NCI-H446 treated with DMSO at 0.1 percent for 48 hours (cell line): ENCODE data around the gene NTS.

Experiments used
- DNase-seq: peaks from one replicate; lab custom pipeline; 2025; lab: John Stamatoyannopoulos, UW

The NTS gene, protein sequence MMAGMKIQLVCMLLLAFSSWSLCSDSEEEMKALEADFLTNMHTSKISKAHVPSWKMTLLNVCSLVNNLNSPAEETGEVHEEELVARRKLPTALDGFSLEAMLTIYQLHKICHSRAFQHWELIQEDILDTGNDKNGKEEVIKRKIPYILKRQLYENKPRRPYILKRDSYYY

DNA sequence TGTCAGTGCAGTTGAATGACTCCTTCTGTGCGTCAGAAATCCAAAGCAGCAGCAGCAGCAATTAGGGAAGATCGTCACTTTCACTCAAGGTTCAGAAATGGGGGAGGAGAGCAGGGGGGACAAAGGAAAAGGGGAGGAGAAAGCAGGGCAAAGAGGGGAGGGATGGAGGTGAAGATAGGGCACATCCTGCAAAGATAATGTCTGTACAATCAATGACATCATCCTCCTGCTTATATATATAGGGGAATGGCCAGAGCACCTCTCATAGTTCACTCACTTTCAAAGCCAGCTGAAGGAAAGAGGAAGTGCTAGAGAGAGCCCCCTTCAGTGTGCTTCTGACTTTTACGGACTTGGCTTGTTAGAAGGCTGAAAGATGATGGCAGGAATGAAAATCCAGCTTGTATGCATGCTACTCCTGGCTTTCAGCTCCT lies at the start of gene NTS:
TSS of gene NTS (plus strand) at position 265 of the 431 bp plus-strand sequence. CDS start at position 374, 109 bp downstream.
- peak; percentile 91 for DNase-seq

- no peak for DNase-seq
Measured at GRCh38 chr12:85825746-85826145, 48.3 kb upstream of the NTS start.

DNA sequence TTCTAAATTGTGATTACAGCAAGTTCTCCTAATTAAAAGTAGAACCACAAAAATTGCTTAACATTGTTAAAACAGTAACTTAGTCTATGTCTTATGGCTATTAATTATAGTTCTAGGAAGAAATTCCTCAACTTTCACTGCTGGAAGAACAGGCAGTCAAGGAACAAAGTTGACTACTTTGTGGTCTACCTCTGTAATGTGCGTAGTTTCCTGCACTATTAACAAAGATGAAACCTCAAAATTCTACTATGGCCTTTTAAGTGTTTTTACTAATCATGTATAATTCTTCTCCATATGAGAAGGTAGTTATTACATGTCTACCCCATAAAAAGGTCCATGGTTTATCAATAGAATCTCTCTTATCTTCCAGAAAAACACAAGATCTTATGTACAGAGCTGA lies 45.5 kb upstream of the NTS start:
- no peak for DNase-seq

DNA sequence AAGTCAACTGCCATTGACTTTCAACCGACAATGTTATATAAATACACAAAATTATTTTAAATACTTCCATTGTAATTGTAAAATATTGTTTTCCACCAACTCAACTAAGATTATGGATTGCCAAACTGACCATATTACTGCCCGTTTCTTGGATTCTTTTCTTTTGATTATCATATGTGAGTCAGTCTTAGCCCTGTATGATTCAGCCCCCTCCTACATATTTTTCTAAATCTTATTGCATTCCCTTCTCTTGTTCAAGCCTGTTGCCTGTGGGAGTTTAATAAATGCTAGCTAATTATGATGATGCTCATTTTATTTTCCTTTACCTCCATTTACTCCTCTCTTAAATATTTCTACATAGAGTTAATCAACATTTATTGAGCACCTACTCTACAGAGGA lies 44.7 kb upstream of the NTS start:
- DNase-seq = no peak

DNA sequence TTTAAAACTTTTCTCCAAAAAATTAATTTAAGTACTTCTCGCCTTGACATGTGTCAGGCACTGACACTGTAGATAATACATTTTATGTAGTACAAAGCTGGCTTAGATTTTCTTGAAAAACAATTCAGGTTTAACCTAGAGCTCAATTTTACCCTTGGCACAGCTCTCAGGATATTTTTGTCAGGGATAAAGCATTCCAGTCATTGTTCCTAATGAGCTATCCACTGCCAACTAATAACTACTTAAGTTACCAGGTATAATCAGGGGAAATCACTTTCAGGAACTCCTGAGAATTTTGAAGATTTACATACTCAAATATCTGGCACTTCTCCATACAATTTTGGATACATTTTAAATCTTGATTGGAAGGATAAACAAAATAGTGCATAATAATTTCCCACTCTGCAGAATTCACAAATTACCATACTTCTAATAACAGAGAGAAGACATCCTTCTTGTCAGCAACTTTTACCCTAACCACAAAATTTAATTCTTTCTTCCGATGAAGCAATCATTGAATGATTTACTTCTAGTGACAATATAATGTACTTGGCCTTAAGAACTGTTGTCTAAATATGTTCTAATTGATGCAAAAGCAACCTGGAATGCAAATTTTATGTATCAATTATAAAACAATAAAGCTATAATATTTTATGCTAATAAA lies 42.6 kb upstream of the NTS start:
- no peak for DNase-seq

DNA sequence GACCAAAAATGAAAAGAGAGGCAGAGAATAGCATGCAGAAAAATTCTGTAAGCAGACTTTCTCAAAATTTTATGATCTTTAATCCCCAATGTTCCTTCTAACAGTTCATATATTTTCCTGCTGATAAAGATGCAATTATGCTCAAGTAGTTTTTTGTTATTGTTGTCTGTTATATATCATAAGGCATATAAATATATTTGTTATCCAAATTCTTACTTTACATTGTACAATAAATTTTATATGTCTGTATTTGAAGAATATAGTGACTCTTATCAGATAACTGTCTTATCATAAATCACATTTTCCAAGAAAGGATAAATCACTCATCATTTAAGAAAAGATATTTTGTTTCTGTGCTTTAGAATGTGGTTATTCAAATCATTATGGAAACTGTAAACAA lies 40.5 kb upstream of the NTS start:
- no peak for DNase-seq

- no peak for DNase-seq
Measured at GRCh38 chr12:85834378-85834777, 39.7 kb upstream of the NTS start.

GRCh38 chr12:85835426-85836196 lies 38.5 kb upstream of the NTS start:
- no peak for DNase-seq

- DNase-seq = no peak
Measured at GRCh38 chr12:85836197-85837090, 37.7 kb upstream of the NTS start, which contains the start of gene RASSF9. TSS of gene RASSF9 (minus strand) at chr12:85836409. CDS start at chr12:85836201, 208 bp downstream.

DNA sequence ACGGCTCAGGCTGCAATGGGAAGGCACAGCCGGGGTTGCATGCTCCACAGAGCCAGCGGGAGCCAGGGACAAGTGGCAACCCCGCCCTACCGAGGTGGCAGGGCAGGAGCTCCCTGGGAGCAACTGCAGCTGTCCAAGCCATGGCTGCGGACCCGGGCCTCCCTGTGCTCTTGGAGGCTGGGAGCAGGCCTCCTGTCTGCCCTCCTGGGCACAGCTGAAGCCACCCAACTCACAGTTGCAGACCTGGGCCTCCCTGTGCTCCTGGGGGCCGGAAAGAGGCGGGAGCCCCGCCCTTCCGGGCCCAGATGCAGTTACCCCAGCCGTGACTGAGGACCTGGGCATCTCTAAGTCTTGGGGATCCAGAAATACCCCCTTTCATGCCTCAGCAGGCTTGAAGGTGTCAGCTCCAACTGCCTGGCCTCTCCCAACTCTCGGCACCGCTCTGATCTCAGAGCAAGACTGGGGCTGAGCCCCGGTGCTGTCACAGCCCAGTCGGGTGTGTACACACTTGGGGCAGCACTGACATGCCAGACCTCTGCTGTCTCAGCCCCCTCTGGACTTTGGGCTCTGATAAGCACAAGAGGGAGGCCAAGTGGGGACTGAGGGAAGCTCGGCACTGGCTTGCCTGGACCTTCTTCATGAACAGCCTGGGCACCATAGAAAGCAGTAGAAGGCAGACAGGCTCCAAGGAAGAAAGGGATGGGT lies 30.3 kb upstream of the NTS start:
- no peak for DNase-seq

- DNase-seq = no peak
Measured at GRCh38 chr12:85849344-85849743, 24.8 kb upstream of the NTS start.

DNA sequence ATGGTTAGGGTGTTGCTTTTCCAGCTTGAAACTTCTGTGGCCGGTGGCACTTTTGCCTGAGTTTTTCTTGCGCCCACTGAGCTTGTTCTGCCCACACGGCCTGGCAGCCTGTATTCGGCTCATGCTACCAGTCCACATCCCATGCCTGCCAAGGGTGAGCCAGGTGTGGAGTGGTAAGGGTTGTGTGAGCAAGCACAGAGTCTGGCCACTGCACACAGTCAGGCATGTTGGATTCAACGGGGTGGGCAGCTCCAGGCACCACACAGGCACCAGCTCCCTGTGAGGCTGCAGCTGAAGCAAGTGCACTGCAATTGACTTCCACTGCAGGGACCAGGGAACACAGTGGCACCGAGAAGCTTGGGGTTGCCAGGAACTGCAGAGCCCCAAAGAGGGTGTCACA lies 18.8 kb upstream of the NTS start:
- no peak for DNase-seq

DNA sequence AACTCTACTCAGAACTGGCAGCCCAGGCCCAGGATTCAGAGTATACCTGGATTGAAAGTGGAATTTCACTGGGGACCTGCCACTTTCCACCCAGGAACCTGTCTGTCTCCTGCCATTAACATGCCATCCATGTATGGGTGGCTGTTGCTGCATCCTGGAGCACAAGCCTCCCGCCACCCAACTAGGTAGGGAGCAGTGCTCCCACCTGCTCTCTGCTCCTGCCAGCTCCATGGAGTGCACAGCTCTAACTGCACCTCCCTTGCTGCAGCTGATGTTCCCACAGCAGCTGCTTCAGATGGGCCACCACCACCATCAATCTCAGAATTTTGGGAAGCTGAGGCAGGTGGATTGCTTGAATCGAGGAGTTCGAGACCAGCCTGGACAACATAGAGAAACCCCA lies 17.1 kb upstream of the NTS start:
- DNase-seq = no peak

DNA sequence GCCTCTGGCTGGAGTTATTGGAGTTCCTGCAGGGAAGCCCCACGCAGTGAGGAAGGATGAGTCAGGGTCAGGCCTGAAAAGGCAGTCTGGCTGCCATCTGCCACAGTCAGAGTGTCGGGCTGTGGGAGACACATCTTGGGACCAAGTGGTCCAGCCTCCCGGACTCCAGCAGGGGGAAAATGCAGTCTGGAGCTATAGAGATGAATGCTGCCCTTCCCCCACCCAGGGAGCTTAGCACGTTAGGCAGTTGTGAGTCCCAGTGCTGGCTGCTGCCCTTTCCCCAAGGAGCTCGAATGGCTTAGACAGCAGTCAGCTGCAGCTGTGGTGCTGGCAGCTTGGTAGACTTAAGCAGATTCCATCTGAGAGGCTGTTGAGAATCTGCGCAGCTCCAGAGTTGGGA lies 8.2 kb upstream of the NTS start:
- DNase-seq = peak; percentile 87

DNA sequence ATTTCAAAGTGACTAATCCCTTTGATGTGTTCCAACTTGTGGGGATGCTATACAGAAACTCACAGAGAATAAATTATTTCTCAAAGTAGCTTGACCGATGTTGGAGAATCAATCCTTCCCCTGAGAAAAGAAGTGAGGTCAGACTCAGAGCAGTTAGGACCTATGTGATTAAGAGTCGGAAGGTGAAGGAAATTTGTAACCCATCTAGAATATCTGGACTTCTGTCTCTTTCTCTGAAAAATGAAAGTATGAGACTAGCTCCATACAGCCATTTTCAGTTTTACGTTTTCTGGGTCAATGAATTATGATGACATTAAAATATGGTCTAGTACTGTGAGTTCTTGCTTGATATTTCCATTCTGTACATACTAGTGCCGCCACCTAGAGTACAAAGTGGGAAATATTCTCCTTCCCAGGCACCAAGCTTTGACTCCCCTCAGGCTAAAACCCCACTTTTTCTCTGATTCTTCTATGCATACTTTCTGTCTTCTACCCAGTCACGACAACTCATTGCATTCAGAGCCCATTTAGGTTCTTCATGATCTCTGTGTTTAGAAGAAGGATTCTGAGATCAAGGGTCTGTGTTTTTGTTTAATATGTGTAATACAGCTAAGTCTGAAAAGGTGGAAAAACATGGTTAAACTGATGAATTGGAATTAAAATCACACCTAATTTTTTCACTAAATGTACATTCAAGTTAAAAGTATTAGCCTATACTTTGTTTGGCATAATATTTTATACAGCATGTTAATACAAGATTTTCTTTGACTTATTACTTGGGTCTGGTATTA lies 6.9 kb upstream of the NTS start:
- peak; percentile 81 for DNase-seq

DNA sequence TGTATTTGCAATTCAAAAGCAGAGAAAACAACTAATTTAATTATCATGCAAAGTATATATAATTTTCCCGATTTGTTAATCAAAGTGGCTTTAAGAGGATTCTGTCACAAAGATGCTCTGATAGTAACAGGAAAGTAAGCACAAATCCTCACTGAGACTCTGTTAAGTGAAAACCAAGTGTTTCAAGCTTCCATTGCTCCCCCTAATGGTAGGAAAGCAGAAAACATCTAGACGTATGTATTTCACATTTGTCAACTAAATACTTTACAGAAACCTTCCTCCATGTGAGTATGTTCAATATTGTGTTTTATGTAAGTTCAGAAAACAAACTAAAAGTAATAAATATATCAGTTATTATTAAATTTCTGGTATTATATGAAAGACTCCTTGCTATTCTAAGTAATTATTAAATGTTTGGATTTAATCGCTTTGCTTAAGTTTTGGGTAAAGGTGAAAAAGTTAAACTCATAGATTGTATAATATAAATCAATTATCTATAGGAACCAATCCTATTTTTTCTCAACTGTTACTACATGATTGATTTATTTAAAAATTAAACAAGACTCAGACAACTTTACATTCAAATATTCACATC lies 1.5 kb upstream of the NTS start:
- DNase-seq = peak; percentile 86

GRCh38 chr12:85877459-85877858 lies 3.4 kb downstream of the NTS start:
- DNase-seq = no peak

GRCh38 chr12:85883763-85884162 lies 9.7 kb downstream of the NTS start:
- no peak for DNase-seq

DNA sequence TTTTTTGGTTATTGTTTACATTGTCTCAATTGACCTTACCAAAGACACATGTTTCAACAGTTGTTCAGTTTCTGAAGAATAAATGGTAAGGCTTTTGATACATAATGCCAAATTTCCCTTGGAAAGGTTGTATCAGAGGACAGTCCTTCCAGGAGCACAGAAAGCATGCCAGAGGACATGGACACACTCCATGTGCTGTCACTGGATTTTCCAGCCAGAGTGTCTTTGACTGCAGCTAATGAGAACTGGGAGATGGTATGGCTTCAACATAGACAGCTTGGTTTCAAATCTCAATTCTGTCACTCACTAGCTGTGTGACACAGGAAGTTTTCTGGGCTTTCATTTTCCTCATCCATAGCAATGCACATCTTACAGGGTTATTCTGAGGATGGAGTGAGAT lies 20.6 kb downstream of the NTS start:
- DNase-seq = no peak

DNA sequence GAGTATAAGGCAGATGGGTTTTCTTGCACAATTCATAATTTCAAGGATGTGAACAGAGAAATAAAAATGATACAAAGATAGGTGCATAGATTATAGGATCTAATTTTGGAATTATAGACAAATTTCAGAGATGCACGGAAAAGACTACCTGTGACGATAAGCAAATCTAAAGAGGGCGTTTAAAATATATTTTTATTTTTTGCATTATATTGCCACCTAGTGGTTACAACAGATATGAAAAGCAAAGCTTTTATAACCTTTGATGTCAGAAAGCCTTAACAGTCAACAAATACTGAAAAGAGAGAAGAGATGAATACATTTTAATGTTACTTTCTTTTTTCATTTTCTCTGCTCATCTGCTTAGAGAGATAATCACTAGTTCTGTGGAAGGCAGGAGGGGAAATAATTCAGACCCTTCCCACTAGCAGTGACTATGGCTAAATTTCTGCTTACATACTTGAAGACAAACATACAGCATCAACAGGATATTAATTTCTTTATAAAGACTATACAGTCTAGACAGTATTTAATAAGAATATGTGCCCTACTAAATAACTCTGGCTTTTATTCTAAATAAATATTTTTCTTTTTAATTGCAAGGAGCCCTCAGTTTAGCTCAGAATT lies 46.3 kb downstream of the NTS start:
- DNase-seq = peak; percentile 32
